ENCODE data around the gene VKORC1L1.
"Not testable (repeated sequence)": the region's sequence is repeated elsewhere in the genome, so short reads cannot be mapped to it uniquely, and the experiment has no call there.

Gene VKORC1L1

GRCh38 chr7:65953001-65953720, 80.3 kb downstream of the VKORC1L1 start:
- no peak for DNase-seq (ENCODE audit: low read depth in 2 of 2)
- H3K4me3 ChIP-seq (replicated peaks in 1 of 2; ENCODE audit: low read depth in 2 of 2, low read length in 2 of 2) = no peak overlapping the region

GRCh38 chr7:65953890-65954450, 81.1 kb downstream of the VKORC1L1 start:
- no peak for DNase-seq (ENCODE audit: low read depth in 2 of 2)
- H3K4me3 ChIP-seq (replicated peaks in 1 of 2; ENCODE audit: low read depth in 2 of 2, low read length in 2 of 2) = no peak overlapping the region
- no peak for TF ChIP-seq CTCF (IDR thresholded peaks at IDR 0.05; ENCODE audit: low read depth, low read length)

More at GRCh38 chr7:65953001-65953720, 80.3 kb downstream of the VKORC1L1 start:
- TF ChIP-seq CTCF (IDR thresholded peaks at IDR 0.05; ENCODE audit: low read depth, low read length) = no peak

- no peak overlapping the region for H3K4me3 ChIP-seq (replicated peaks in 1 of 2; ENCODE audit: low read depth in 2 of 2, low read length in 2 of 2)
- no peak for DNase-seq (ENCODE audit: low read depth in 2 of 2)
- TF ChIP-seq CTCF (IDR thresholded peaks at IDR 0.05; ENCODE audit: low read depth, low read length) = no peak
Measured at GRCh38 chr7:65955718-65956117, 82.8 kb downstream of the VKORC1L1 start.

GRCh38 chr7:65960351-65961074, 87.6 kb downstream of the VKORC1L1 start:
- no peak for DNase-seq (ENCODE audit: low read depth in 2 of 2)
- H3K4me3 ChIP-seq (replicated peaks in 1 of 2; ENCODE audit: low read depth in 2 of 2, low read length in 2 of 2) = no peak overlapping the region
- TF ChIP-seq CTCF (IDR thresholded peaks at IDR 0.05; ENCODE audit: low read depth, low read length) = no peak

GRCh38 chr7:65962033-65962432, 89.2 kb downstream of the VKORC1L1 start:
- no peak for TF ChIP-seq CTCF (IDR thresholded peaks at IDR 0.05; ENCODE audit: low read depth, low read length)
- no peak for DNase-seq (ENCODE audit: low read depth in 2 of 2)
- no peak overlapping the region for H3K4me3 ChIP-seq (replicated peaks in 1 of 2; ENCODE audit: low read depth in 2 of 2, low read length in 2 of 2)

- H3K4me3 ChIP-seq (replicated peaks in 1 of 2; ENCODE audit: low read depth in 2 of 2, low read length in 2 of 2); DNase-seq (ENCODE audit: low read depth in 2 of 2): not testable (repeated sequence)
Measured at GRCh38 chr7:65964671-65965070, 91.8 kb downstream of the VKORC1L1 start.

- TF ChIP-seq CTCF (IDR thresholded peaks at IDR 0.05; ENCODE audit: low read depth, low read length) = no peak
- no peak for DNase-seq (ENCODE audit: low read depth in 2 of 2)
Measured at GRCh38 chr7:65966146-65966545, 93.3 kb downstream of the VKORC1L1 start.

More at GRCh38 chr7:65966146-65966545, 93.3 kb downstream of the VKORC1L1 start:
- no peak overlapping the region for H3K4me3 ChIP-seq (replicated peaks in 1 of 2; ENCODE audit: low read depth in 2 of 2, low read length in 2 of 2)

Data from cardiac fibroblast (primary cell).